ENCODE data around the gene XYLB.

Gene XYLB

DNA sequence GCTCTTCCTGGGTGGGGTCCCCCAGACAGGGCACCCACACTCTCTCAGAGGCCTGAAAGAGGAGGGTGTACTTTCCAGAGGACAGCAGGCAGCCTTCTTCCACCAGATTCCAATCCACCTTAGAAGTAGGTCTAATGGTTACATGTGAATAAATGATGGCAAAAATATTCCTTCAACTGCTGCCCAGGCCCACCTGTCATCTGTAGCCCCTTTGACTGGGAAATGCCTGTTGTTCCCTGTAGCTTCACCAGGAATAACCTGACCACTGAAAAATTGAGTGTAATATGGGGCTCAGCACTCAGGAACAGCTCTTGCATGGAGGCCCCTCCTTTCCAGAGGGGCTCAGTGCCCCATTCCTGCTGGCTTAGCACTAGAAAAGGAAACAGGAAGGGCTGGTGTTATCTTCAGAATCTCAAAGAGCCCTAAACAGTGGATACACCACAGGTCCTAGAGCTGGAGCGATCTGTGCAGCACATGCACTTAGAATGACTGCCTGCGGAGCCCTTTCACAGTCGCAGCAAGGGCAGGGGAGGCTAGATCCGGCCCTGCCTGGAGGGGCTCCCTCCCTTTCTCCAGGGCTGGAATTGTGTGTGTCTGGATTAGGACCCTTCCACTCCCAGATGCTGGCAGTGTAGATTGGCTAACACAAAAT lies 32.3 kb upstream of the XYLB start:
- TF ChIP-seq FOXP2 (optimal IDR thresholded peaks at IDR 0.05; ENCODE audit: borderline replicate concordance, extremely low read depth, extremely low read length, insufficient read depth) (no peak), SIN3A (IDR thresholded peaks at IDR 0.05; ENCODE audit: borderline replicate concordance, insufficient read depth, low read length) (no peak), TAF1 (IDR thresholded peaks at IDR 0.05; ENCODE audit: borderline replicate concordance, insufficient read depth, low read length) (no peak), POLR2AphosphoS5 (IDR thresholded peaks at IDR 0.05; ENCODE audit: low read depth, low read length) (no peak)
- TF ChIP-seq, protein P1, sequence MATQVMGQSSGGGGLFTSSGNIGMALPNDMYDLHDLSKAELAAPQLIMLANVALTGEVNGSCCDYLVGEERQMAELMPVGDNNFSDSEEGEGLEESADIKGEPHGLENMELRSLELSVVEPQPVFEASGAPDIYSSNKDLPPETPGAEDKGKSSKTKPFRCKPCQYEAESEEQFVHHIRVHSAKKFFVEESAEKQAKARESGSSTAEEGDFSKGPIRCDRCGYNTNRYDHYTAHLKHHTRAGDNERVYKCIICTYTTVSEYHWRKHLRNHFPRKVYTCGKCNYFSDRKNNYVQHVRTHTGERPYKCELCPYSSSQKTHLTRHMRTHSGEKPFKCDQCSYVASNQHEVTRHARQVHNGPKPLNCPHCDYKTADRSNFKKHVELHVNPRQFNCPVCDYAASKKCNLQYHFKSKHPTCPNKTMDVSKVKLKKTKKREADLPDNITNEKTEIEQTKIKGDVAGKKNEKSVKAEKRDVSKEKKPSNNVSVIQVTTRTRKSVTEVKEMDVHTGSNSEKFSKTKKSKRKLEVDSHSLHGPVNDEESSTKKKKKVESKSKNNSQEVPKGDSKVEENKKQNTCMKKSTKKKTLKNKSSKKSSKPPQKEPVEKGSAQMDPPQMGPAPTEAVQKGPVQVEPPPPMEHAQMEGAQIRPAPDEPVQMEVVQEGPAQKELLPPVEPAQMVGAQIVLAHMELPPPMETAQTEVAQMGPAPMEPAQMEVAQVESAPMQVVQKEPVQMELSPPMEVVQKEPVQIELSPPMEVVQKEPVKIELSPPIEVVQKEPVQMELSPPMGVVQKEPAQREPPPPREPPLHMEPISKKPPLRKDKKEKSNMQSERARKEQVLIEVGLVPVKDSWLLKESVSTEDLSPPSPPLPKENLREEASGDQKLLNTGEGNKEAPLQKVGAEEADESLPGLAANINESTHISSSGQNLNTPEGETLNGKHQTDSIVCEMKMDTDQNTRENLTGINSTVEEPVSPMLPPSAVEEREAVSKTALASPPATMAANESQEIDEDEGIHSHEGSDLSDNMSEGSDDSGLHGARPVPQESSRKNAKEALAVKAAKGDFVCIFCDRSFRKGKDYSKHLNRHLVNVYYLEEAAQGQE (IDR thresholded peaks at IDR 0.05; ENCODE audit: insufficient read depth in 1 of 2, low read depth in 2 of 2, low read length in 2 of 2) = no peak

DNA sequence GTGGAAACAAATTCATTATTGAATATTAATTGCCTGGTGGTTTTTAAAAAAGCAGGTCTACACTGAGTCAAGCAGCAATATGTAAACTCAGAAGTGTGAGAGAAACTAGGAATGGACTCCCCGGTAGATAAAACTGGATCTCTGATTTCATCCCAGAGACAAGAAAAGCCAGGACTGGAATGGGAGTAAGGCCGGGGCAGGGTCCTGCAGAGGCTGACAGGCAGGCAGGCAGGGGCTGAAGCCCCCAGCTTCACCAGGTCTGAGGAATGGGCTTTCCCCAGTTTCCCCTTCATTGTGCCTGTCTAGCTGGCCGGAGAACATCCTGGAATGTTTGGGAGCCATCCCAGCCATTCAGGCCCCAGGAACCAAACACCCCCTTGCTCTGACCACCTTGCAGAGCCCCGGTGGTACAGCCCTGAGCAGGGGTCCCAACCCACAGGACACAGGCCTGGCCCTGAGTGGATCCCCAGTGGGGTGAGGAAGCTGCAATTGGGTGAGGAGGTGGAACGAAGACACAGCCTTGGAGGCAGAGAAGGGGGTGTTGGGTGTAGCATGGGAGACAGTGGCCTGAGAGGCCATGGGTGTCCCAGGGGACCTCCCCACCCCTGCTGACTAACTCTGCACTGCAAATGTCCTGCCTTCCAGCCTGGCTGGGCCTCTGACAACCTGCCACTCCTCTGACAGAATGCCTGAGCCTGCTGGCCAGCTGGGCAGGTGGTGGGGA lies 31.7 kb upstream of the XYLB start:
- TF ChIP-seq, protein P1 (IDR thresholded peaks at IDR 0.05; ENCODE audit: insufficient read depth in 1 of 2, low read depth in 2 of 2, low read length in 2 of 2) = no peak
- TF ChIP-seq POLR2AphosphoS5 (IDR thresholded peaks at IDR 0.05; ENCODE audit: low read depth, low read length) (no peak), TAF1 (IDR thresholded peaks at IDR 0.05; ENCODE audit: borderline replicate concordance, insufficient read depth, low read length) (no peak), FOXP2 (optimal IDR thresholded peaks at IDR 0.05; ENCODE audit: borderline replicate concordance, extremely low read depth, extremely low read length, insufficient read depth) (no peak), SIN3A (IDR thresholded peaks at IDR 0.05; ENCODE audit: borderline replicate concordance, insufficient read depth, low read length) (no peak)

DNA sequence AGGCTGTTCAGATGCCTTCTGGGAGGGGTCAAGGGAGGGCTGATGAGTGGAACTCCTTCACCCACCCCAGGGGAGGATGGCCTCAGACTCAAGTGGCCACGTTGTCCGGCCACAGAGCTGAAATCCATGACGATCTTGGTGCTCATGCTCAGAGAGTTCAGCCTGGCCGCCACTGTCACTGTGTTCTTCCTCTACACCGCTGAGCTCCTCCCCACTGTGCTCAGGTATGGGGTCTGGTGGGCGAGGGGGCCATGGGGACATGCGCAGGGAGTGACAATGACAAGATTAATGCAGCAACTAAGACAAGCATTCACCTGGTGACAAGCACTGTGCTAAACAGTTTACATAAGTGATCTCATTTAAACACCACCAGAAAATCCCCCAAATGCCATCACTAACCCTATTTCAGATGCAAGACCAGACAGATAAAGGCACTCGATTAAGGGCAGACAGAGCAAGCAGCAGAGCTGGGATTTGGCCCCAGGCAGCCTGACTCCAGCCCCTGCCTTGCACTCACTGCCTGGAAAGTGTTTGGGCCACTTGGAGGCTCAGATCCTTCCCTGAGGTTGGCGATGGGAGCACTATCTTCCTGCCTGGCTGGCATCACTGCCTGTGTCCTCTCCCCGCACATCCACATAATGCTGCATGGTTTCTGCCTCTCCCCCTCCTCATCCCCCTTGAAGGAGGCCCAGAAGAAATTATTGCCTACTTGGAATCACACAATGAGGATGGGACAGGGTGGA lies 30.9 kb upstream of the XYLB start:
- no peak for TF ChIP-seq SIN3A (IDR thresholded peaks at IDR 0.05; ENCODE audit: borderline replicate concordance, insufficient read depth, low read length)
- TF ChIP-seq, protein P1 (IDR thresholded peaks at IDR 0.05; ENCODE audit: insufficient read depth in 1 of 2, low read depth in 2 of 2, low read length in 2 of 2) = no peak
- TF ChIP-seq FOXP2 (optimal IDR thresholded peaks at IDR 0.05; ENCODE audit: borderline replicate concordance, extremely low read depth, extremely low read length, insufficient read depth) = no peak
- no peak for TF ChIP-seq TAF1 (IDR thresholded peaks at IDR 0.05; ENCODE audit: borderline replicate concordance, insufficient read depth, low read length)
- no peak for TF ChIP-seq POLR2AphosphoS5 (IDR thresholded peaks at IDR 0.05; ENCODE audit: low read depth, low read length)

DNA sequence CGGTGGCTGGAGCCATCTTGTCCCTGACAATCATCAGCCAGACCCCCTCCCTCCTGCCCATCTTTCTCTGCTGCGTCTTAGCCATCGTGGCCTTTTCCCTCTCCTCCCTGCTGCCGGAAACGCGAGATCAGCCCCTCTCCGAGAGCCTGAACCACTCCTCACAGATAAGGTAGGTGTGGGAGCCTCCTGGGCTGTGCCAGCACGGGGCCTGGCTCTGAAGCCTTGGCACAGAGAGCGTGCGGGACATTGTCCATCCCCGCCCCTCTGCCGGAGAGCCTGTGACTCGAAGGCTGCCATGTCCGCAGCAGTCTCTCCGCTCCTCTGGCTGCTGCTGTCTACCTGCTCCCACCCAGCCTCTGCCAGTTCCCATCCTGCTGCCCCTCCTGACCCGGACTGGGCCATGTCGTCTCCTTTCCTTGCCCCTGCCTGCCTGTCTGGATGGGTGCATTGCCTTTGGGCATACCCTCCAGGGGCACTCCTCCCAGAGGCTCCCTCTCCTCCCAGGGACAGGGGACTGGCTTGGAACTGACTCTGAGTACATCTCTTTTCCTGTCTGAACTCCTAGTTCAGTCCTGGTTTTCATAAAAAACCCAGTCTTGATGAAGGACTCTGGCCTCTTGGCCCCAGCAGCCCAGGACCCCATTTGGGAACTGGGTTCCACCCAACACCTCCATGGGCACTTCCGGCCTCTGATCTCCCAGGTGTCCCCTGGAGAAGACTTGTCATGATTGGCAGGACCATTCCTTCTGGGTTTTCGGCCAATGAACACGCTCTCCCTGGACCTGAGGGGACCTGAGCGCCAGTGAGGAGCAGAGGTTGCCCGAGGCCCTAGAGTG lies 30.0 kb upstream of the XYLB start:
- no peak for TF ChIP-seq SIN3A (IDR thresholded peaks at IDR 0.05; ENCODE audit: borderline replicate concordance, insufficient read depth, low read length)
- no peak for TF ChIP-seq TAF1 (IDR thresholded peaks at IDR 0.05; ENCODE audit: borderline replicate concordance, insufficient read depth, low read length)
- TF ChIP-seq, protein P1 (IDR thresholded peaks at IDR 0.05; ENCODE audit: insufficient read depth in 1 of 2, low read depth in 2 of 2, low read length in 2 of 2) = no peak
- no peak for TF ChIP-seq FOXP2 (optimal IDR thresholded peaks at IDR 0.05; ENCODE audit: borderline replicate concordance, extremely low read depth, extremely low read length, insufficient read depth)
- no peak for TF ChIP-seq POLR2AphosphoS5 (IDR thresholded peaks at IDR 0.05; ENCODE audit: low read depth, low read length)
